Neural progenitor cell (in vitro differentiated cells): ENCODE data around the gene SPSB1.
"Not testable (repeated sequence)": the region's sequence is repeated elsewhere in the genome, so short reads cannot be mapped to it uniquely, and the experiment has no call there.

ENCODE experiments used
- EZH2phosphoT487 ChIP-seq: fragments of 200-600 bp; sonication (generic); IDR thresholded peaks from 2 replicates; pipeline ENCODE4 v1.6.1; 2017; ENCODE audit warnings: antibody characterized with exemption
- TF ChIP-seq, protein P1 (sequence below): fragments of 200-600 bp; sonication (generic); IDR thresholded peaks from 2 replicates; pipeline ENCODE4 v1.5.1; 2017; ENCODE audit warnings: antibody characterized with exemption, mild to moderate bottlenecking

DNA sequence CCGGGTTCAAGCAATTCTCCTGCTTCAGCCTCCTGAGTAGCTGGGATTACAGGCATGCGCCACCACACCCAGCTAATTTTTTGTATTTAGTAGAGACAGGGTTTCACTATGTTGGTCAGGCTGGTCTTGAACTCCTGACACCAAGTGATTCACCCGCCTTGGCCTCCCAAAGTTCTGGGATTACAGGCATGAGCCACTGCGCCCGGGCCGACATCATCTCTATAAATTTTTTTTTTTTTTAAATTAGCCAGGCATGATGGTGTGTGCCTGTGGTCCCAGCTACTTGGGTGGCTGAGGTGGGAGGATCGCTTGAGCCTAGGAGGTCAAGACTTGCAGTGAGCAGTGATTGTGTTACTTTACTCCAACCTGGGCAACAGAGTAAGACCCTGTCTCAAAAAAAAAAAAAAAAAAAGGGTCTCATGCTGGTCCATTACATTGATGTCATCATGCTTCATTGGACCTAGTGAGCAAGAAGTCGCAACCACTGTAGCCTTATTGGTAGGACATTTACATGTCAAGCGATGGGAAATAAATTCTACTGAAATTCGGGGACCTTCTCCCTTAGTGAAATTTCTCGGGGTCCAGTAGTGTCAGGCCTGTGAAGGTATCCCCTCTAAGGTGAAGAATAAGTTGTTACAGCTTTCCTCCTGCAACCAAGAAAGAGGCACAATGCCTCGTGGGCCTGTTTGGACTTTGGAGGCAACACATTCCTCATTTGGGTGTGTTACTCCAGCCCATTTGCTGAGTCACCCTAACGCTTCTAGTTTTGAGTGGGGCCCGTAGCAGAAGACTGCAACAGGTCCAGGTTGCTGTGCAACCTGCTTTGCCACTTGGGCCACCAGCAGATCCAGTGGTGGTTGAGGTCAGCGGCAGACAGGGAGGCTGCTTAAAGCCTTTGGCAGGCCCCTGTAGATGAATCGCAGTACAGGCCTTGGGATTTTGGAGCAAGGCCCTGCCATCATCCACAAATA, 7.2 kb downstream of the SPSB1 start:
- TF ChIP-seq, protein P1, sequence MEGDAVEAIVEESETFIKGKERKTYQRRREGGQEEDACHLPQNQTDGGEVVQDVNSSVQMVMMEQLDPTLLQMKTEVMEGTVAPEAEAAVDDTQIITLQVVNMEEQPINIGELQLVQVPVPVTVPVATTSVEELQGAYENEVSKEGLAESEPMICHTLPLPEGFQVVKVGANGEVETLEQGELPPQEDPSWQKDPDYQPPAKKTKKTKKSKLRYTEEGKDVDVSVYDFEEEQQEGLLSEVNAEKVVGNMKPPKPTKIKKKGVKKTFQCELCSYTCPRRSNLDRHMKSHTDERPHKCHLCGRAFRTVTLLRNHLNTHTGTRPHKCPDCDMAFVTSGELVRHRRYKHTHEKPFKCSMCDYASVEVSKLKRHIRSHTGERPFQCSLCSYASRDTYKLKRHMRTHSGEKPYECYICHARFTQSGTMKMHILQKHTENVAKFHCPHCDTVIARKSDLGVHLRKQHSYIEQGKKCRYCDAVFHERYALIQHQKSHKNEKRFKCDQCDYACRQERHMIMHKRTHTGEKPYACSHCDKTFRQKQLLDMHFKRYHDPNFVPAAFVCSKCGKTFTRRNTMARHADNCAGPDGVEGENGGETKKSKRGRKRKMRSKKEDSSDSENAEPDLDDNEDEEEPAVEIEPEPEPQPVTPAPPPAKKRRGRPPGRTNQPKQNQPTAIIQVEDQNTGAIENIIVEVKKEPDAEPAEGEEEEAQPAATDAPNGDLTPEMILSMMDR, result not testable (repeated sequence)
- not testable (repeated sequence) for TF ChIP-seq EZH2phosphoT487
